GM12878 (cell line): ENCODE data around the gene BBS12. TPM values are rescaled to one million over a fixed set of nuclear protein-coding genes. Genes with fewer than 3 reads are reported as not detected.

Experiments
- NFXL1 ChIP-seq: fragments of 450-650 bp; IDR thresholded peaks from 2 replicates; pipeline ENCODE4 v1.6.1; 2017; ENCODE audit warnings: antibody characterized with exemption, mild to moderate bottlenecking, borderline replicate concordance
- NRF1 ChIP-seq: conservative IDR thresholded peaks from 2 replicates; pipeline ENCODE4 v1.6.1; 2011; ENCODE audit warnings: mild to moderate bottlenecking, low read depth, low read length, improper control_type of control experiment
- SPI1 ChIP-seq: IDR thresholded peaks from 2 replicates; pipeline ENCODE4 v1.6.1; 2011; ENCODE audit warnings: low read depth, mild to moderate bottlenecking, low read length, moderate library complexity, borderline replicate concordance; ENCODE audit not compliant: insufficient read depth
- SRF ChIP-seq, 2 experiments: IDR thresholded peaks; 2 replicates each; pipeline ENCODE4 v1.6.1; 2011; ENCODE audit warnings: low read depth in 2 of 2, low read length in 2 of 2, mild to moderate bottlenecking in 1 of 2, moderate library complexity in 1 of 2
- polyA plus RNA-seq, 11 experiments: library from polyadenylated mRNA; depleted of rRNA in 4 of 11; unstranded in 6 of 11; stranded (reverse) in 5 of 11; fragments of >200 nt; fragmentation: Nextera tagmentation in 4 of 11; fragmentation: Illumina TruSeq in 1 of 11; extraction: Ambion mirVana in 4 of 11; extraction: Trizol in 1 of 11; gene quantifications; 1 replicate in 1 of 11; 2 replicates in 10 of 11; pipeline versions ENCODE4 v1.2.1 to v1.2.3, GENCODE V29; 2011 to 2016; ENCODE audit warnings: inconsistent platforms in 2 of 11, missing spikeins in 2 of 11, low read depth in 1 of 11
- total RNA-seq, 4 experiments: library from RNA; depleted of rRNA in 3 of 4; stranded (reverse); fragments of >200 nt in 3 of 4; fragmentation: Illumina TruSeq in 1 of 4; extraction: Trizol in 1 of 4; gene quantifications; 2 replicates each; pipeline versions ENCODE4 v1.2.1 to v1.2.3, GENCODE V29; 2013 to 2021
- TF ChIP-seq, protein P1 (sequence below): fragments of 450-650 bp; formaldehyde crosslinking; IDR thresholded peaks from 2 replicates; pipeline ENCODE4 v1.5.0; 2022; ENCODE audit warnings: mild to moderate bottlenecking, missing genetic modification characterization
- TF ChIP-seq, protein P2 (sequence below): IDR thresholded peaks from 2 replicates; pipeline ENCODE4 v1.6.1; 2012; ENCODE audit warnings: low read depth, low read length, improper control_type of control experiment
- TF ChIP-seq, protein P3 (sequence below): fragments of 150-350 bp; IDR thresholded peaks from 2 replicates; pipeline ENCODE4 v1.6.1; 2014; ENCODE audit warnings: mild to moderate bottlenecking, low read depth, low read length

The BBS12 gene
- total and polyA plus RNA-seq, 10 of the 15 experiments (the other 5 are each of a cell fraction or from before 2014, with no cell fraction given): 0.15 to 0.63 (median 0.42) TPM

DNA sequence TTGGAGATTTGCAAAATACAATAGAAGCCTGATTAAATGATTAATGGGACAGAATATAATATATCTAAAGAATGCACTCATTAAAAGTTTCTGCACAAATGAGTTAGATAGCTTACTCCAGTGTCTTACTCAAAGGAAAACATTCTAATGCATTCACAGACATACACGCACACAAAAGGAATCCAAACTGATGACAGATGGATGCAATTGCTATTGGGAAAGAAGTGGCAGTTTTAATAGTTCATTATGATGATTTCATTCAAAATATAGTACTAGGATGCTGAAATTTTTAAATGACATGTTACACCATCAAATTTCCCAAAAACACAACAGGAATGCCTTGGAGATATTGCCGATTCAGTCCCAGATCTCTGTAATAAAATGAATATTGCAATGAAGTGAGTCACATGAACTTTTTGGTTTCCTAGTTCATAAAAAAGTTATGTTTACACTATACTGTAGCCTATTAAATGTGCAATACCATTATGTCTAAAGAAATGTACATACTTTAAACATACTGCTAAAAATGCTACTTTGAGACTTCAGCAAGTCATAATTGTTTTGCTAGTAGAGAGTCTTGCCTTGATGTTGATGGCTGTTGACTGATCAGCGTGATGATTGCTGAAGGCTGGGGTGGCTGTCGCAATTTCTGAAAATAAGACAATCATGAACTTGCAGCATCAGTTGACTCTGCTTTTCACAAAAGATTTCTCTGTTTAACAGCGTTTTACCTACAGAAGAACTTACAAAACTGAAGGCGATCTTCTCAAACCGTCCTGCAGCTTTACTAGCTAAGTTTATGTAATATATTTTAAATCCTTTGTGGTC, 45.6 kb downstream of the BBS12 start (continued):
- TF ChIP-seq, protein P1, sequence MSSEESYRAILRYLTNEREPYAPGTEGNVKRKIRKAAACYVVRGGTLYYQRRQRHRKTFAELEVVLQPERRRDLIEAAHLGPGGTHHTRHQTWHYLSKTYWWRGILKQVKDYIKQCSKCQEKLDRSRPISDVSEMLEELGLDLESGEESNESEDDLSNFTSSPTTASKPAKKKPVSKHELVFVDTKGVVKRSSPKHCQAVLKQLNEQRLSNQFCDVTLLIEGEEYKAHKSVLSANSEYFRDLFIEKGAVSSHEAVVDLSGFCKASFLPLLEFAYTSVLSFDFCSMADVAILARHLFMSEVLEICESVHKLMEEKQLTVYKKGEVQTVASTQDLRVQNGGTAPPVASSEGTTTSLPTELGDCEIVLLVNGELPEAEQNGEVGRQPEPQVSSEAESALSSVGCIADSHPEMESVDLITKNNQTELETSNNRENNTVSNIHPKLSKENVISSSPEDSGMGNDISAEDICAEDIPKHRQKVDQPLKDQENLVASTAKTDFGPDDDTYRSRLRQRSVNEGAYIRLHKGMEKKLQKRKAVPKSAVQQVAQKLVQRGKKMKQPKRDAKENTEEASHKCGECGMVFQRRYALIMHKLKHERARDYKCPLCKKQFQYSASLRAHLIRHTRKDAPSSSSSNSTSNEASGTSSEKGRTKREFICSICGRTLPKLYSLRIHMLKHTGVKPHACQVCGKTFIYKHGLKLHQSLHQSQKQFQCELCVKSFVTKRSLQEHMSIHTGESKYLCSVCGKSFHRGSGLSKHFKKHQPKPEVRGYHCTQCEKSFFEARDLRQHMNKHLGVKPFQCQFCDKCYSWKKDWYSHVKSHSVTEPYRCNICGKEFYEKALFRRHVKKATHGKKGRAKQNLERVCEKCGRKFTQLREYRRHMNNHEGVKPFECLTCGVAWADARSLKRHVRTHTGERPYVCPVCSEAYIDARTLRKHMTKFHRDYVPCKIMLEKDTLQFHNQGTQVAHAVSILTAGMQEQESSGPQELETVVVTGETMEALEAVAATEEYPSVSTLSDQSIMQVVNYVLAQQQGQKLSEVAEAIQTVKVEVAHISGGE (CRISPR knock-in tag): no peak
- TF ChIP-seq, protein P2, sequence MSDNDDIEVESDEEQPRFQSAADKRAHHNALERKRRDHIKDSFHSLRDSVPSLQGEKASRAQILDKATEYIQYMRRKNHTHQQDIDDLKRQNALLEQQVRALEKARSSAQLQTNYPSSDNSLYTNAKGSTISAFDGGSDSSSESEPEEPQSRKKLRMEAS: no peak
- no peak for TF ChIP-seq NRF1
- TF ChIP-seq SRF (IDR thresholded peaks at IDR 0.05; ENCODE audit: low read depth in 2 of 2, low read length in 2 of 2): no peak
- TF ChIP-seq, protein P3, sequence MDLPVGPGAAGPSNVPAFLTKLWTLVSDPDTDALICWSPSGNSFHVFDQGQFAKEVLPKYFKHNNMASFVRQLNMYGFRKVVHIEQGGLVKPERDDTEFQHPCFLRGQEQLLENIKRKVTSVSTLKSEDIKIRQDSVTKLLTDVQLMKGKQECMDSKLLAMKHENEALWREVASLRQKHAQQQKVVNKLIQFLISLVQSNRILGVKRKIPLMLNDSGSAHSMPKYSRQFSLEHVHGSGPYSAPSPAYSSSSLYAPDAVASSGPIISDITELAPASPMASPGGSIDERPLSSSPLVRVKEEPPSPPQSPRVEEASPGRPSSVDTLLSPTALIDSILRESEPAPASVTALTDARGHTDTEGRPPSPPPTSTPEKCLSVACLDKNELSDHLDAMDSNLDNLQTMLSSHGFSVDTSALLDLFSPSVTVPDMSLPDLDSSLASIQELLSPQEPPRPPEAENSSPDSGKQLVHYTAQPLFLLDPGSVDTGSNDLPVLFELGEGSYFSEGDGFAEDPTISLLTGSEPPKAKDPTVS: no peak
- no peak for TF ChIP-seq NFXL1
- no peak for TF ChIP-seq SPI1
